ENCODE results near the gene LCP1.
"Not testable (repeated sequence)": the region's sequence is repeated elsewhere in the genome, so short reads cannot be mapped to it uniquely, and the experiment has no call there.

LCP1 gene

GRCh38 chr13:46181377-46181839 lies 569 bp downstream of the LCP1 start:
- DNase-seq = peak; percentile 62

- DNase-seq = no peak
Measured at GRCh38 chr13:46179969-46180763, 1.8 kb downstream of the LCP1 start.

- DNase-seq = peak; percentile 80
Measured at GRCh38 chr13:46179491-46179908, 2.5 kb downstream of the LCP1 start.

- DNase-seq = no peak
Measured at GRCh38 chr13:46178821-46179220, 3.2 kb downstream of the LCP1 start.

- peak; percentile 69 for DNase-seq
Measured at GRCh38 chr13:46178143-46178542, 3.8 kb downstream of the LCP1 start.

GRCh38 chr13:46176756-46177155 lies 5.2 kb downstream of the LCP1 start:
- DNase-seq = peak; percentile 84

GRCh38 chr13:46173656-46174055 lies 8.3 kb downstream of the LCP1 start:
- DNase-seq = no peak

- DNase-seq = peak; percentile 62
Measured at GRCh38 chr13:46172531-46172991, 9.4 kb downstream of the LCP1 start.

GRCh38 chr13:46171739-46172138 lies 10.2 kb downstream of the LCP1 start:
- DNase-seq = no peak

- DNase-seq = no peak
Measured at GRCh38 chr13:46171217-46171616, 10.8 kb downstream of the LCP1 start.

- peak; percentile 58 for DNase-seq
Measured at GRCh38 chr13:46170687-46171086, 11.3 kb downstream of the LCP1 start.

GRCh38 chr13:46170268-46170667 lies 11.7 kb downstream of the LCP1 start:
- DNase-seq = no peak

- no peak for DNase-seq
Measured at GRCh38 chr13:46169758-46170157, 12.2 kb downstream of the LCP1 start.

GRCh38 chr13:46168783-46169182 lies 13.2 kb downstream of the LCP1 start:
- DNase-seq = peak; percentile 77

GRCh38 chr13:46168341-46168740 lies 13.6 kb downstream of the LCP1 start:
- DNase-seq = no peak

GRCh38 chr13:46166947-46167610 lies 14.9 kb downstream of the LCP1 start:
- no peak for DNase-seq

GRCh38 chr13:46166224-46166584 lies 15.8 kb downstream of the LCP1 start:
- DNase-seq = no peak

- DNase-seq = no peak
Measured at GRCh38 chr13:46165485-46166223, 16.3 kb downstream of the LCP1 start.

- DNase-seq = no peak
Measured at GRCh38 chr13:46164661-46165060, 17.3 kb downstream of the LCP1 start.

GRCh38 chr13:46162741-46163140 lies 19.2 kb downstream of the LCP1 start:
- not testable (repeated sequence) for DNase-seq

- DNase-seq = peak; percentile 89
Measured at GRCh38 chr13:46160471-46161066, 21.4 kb downstream of the LCP1 start.

- DNase-seq = no peak
Measured at GRCh38 chr13:46160065-46160464, 21.9 kb downstream of the LCP1 start.

- no peak for DNase-seq
Measured at GRCh38 chr13:46158983-46159382, 23.0 kb downstream of the LCP1 start.
